ENCODE measurements around the gene NXN. TPM values are rescaled to one million over a fixed set of nuclear protein-coding genes. Genes with fewer than 3 reads are reported as not detected.
"Not testable (repeated sequence)": the region's sequence is repeated elsewhere in the genome, so short reads cannot be mapped to it uniquely, and the experiment has no call there.

The NXN gene
- total and polyA plus RNA-seq, 4 experiments from 2014 or later, result 0.55 to 2.7 (median 1.9) TPM

DNA sequence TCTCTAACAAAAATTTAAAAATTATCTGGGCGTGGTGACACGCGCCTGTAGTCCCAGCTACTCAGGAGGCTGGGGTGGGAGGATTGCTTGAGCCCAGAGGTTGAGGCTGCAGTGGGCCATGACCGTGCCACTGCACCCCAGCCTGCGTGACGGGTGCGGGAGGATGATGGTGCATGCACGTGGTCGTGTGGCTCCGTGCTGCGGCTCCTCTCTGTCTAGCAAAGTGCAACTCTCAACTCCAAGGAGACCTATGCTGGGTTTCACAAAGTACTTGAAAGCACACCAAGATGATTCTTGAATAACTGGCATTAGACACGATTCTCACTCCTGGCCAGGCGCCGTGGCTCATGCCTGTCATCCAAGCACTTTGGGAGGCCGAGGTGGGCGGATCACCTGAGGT is 25.8 kb downstream of the NXN start:
- H3K27ac Mint-ChIP-seq, result no peak overlapping the region

DNA sequence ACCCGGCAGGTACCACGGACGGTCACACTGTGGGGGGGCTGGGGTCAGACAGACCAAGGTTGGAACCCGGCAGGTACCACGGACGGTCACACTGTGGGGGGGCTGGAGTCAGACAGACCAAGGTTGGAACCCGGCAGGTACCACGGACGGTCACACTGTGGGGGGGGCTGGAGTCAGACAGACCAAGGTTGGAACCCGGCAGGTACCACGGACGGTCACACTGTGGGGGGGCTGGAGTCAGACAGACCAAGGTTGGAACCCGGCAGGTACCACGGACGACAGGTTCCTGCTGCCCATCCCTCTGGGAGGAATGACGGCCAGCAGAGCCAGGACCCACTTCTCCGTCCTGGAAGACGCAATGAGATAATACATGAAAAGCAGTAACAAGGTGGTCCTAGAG is 27.0 kb downstream of the NXN start:
- H3K4me3 Mint-ChIP-seq; H3K36me3 Mint-ChIP-seq; POLR2A ChIA-PET (ENCODE audit: partially characterized antibody); H3K4me1 ChIP-seq (ENCODE audit: insufficient read depth, low read length); H3K27me3 ChIP-seq (ENCODE audit: insufficient read depth, low read length); DNase-seq; intact Hi-C loops (cut with micrococcal nuclease); H3K36me3 ChIP-seq (ENCODE audit: insufficient read depth, low read length); H3K27ac ChIP-seq (ENCODE audit: low read depth, low read length); H3K4me3 ChIP-seq (ENCODE audit: low read length in 2 of 2); H3K27ac Mint-ChIP-seq; H3K9me3 Mint-ChIP-seq; H3K4me1 Mint-ChIP-seq; CTCF ChIA-PET (ENCODE audit: partially characterized antibody); H3K9me3 ChIP-seq (ENCODE audit: control insufficient read depth in 1 of 2, low read length in 2 of 2): not testable (repeated sequence)
- peaks cover 7 to 18% of the 10 kb centered on the region in 2 donors for H3K27me3 Mint-ChIP-seq

More for the DNA sequence above, 25.8 kb downstream of the NXN start:
- intact Hi-C loops (cut with micrococcal nuclease), result no loop called here
- CTCF ChIA-PET (ENCODE audit: partially characterized antibody), result no interaction called here
- H3K27ac ChIP-seq (ENCODE audit: low read depth, low read length), result no peak overlapping the region
- peaks cover 10 to 23% of the 10 kb centered on the region in 2 donors for H3K27me3 Mint-ChIP-seq
- H3K4me3 ChIP-seq (ENCODE audit: low read length in 2 of 2), result no peak overlapping the region
- no peaks in the 10 kb centered on the region for H3K4me1 Mint-ChIP-seq
- POLR2A ChIA-PET (ENCODE audit: partially characterized antibody), result no interaction called here
- DNase-seq, result no peak
- H3K27me3 ChIP-seq (ENCODE audit: insufficient read depth, low read length), result peaks cover 9% of the 10 kb centered on the region
- H3K9me3 Mint-ChIP-seq, result peaks cover 0 to 2% (median 0%) of the 10 kb centered on the region in 8 donors
- H3K4me1 ChIP-seq (ENCODE audit: insufficient read depth, low read length), result peaks cover 4% of the 10 kb centered on the region
- H3K36me3 ChIP-seq (ENCODE audit: insufficient read depth, low read length), result no peaks in the 10 kb centered on the region
- H3K36me3 Mint-ChIP-seq, result no peaks in the 10 kb centered on the region
- H3K9me3 ChIP-seq (ENCODE audit: control insufficient read depth in 1 of 2, low read length in 2 of 2), result no peaks in the 10 kb centered on the region
- H3K4me3 Mint-ChIP-seq, result no peak overlapping the region

DNA sequence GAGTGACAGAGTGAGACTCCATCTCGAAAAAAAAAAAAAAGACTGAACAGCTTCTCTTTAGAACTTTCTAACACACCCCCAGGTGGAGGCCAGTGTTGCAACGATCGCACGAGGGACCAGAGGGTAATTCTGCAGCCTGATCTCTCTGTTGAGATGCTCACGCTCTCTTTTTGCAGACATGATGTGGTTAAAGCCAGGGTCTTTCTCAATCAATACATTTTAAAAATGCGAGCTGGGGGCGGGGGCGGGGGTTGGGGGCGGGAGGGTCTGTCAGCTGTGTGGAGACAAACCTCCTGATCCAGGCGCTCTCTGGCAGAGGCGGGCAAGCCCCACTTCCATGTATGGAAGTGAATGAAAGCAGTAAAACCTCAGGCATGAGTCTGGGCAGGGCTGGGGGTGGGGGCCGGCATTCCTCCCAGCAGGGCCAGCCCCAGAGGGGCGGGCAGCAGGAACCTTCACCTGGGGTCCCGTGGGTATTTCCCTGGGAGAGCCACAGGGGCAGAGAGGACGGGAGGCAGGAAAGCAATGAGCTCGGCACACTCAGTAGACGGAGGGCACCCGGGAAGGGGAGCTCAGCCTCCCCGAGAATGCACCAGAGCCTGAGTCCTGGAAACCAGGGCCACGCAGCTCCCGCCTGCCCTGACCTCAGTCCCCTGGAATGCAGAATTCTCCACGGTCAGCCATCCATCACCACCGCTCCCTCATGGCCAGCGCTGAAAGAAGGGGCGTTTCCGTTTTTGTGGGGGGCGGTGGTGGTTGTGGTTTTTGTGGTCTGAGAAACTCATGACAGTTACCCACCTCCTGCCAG is 28.0 kb downstream of the NXN start:
- Histone ChIP-seq H3K27ac (ENCODE audit: low read depth, low read length) (no peak overlapping the region), H3K9me3 (ENCODE audit: control insufficient read depth in 1 of 2, low read length in 2 of 2) (no peaks in the 10 kb centered on the region), H3K36me3 (ENCODE audit: insufficient read depth, low read length) (no peaks in the 10 kb centered on the region), H3K27me3 (ENCODE audit: insufficient read depth, low read length) (peaks cover 9% of the 10 kb centered on the region), H3K4me3 (ENCODE audit: low read length in 2 of 2) (no peak overlapping the region), H3K4me1 (ENCODE audit: insufficient read depth, low read length) (peaks cover 4% of the 10 kb centered on the region)
- ChIA-PET CTCF (ENCODE audit: partially characterized antibody) (no interaction called here), POLR2A (ENCODE audit: partially characterized antibody) (no interaction called here)
- H3K36me3 Mint-ChIP-seq, result no peaks in the 10 kb centered on the region
- no peak overlapping the region for H3K4me3 Mint-ChIP-seq
- no peak for DNase-seq
- no peaks in the 10 kb centered on the region for H3K4me1 Mint-ChIP-seq
- intact Hi-C loops (cut with micrococcal nuclease), result no loop called here
- peaks cover 7 to 14% of the 10 kb centered on the region in 2 donors for H3K27me3 Mint-ChIP-seq
- no peaks in the 10 kb centered on the region for H3K9me3 Mint-ChIP-seq
- H3K27ac Mint-ChIP-seq, result no peak overlapping the region

DNA sequence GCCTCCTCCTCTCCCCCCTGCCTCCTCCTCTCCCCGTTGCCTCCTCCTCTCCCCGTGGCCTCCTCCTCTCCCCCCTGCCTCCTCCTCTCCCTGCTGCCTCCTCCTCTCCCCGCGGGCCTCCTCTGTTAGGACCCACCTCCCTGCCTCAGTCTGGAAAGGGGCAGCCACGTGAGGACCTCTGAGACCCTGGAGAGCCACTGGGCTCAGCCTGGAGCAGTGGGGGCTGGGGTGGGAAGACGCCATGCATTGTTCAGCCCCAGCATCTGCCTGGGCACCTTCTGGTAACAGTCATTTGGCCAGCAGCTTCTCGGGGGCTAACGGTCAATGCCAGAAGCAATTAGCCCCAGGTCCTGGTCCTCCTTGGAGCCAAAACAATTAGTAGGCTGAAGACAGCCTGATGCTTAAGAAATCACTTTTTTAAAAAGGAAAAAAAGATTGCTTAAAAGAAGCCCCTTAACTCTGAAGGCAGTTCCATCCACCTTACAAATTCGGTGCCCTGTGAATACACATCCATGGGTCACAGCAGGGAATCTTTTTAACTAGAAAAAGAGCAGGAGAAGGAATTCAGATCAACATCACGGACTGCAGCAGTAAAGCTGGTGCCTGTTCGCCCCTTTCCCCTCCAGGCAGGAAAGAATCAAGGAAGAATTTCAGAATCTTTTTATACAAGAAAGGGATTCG is 29.8 kb downstream of the NXN start:
- H3K27ac ChIP-seq (ENCODE audit: low read depth, low read length), result no peak overlapping the region
- H3K36me3 ChIP-seq (ENCODE audit: insufficient read depth, low read length), result no peaks in the 10 kb centered on the region
- Mint-ChIP-seq H3K27me3 (peaks cover 7 to 14% of the 10 kb centered on the region in 2 donors), H3K9me3 (no peaks in the 10 kb centered on the region), H3K27ac (peak overlapping the region in 1 of 7 donors; percentile 29), H3K4me3 (no peak overlapping the region), H3K4me1 (no peaks in the 10 kb centered on the region), H3K36me3 (no peaks in the 10 kb centered on the region)
- ChIA-PET CTCF (ENCODE audit: partially characterized antibody) (no interaction called here), POLR2A (ENCODE audit: partially characterized antibody) (no interaction called here)
- no peaks in the 10 kb centered on the region for H3K9me3 ChIP-seq (ENCODE audit: control insufficient read depth in 1 of 2, low read length in 2 of 2)
- H3K27me3 ChIP-seq (ENCODE audit: insufficient read depth, low read length), result peaks cover 9% of the 10 kb centered on the region
- DNase-seq, result no peak
- no peak overlapping the region for H3K4me3 ChIP-seq (ENCODE audit: low read length in 2 of 2)
- intact Hi-C loops (cut with micrococcal nuclease), result no loop called here
- peaks cover 4% of the 10 kb centered on the region for H3K4me1 ChIP-seq (ENCODE audit: insufficient read depth, low read length)

DNA sequence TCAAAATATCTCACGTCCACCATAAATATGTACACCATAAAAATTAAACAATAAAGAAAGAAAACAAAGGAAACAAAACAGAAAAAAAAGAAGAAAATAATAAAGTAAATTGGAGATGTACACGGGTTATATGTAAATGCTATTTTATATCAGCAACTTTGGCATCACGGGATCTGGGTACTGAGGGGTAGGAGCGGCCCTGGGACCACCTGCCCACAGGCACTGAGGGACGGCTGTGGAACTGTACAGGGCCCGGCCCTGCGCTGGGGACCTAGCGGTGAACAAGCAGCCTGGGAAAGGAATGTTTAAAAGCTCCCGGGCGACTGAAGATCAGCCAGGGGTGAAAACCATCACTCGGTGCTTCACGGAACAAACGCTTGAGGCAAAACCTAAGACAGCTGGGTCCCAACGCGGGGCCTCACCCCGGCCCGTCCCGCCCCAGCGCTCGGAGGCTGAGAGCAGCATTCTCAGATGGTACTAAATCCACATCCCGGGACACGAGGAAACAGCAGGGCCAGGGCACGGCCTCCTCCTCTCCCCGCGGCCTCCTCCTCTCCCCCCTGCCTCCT is 31.2 kb downstream of the NXN start:
- Mint-ChIP-seq H3K9me3 (peaks cover 0 to 2% (median 0%) of the 10 kb centered on the region in 8 donors), H3K27me3 (peaks cover 10 to 12% of the 10 kb centered on the region in 2 donors), H3K4me3 (no peak overlapping the region), H3K36me3 (no peaks in the 10 kb centered on the region), H3K27ac (peak overlapping the region in 1 of 7 donors; percentile 67), H3K4me1 (no peaks in the 10 kb centered on the region)
- Histone ChIP-seq H3K4me3 (ENCODE audit: low read length in 2 of 2) (no peak overlapping the region), H3K9me3 (ENCODE audit: control insufficient read depth in 1 of 2, low read length in 2 of 2) (no peaks in the 10 kb centered on the region), H3K27ac (ENCODE audit: low read depth, low read length) (no peak overlapping the region), H3K27me3 (ENCODE audit: insufficient read depth, low read length) (peaks cover 9% of the 10 kb centered on the region), H3K36me3 (ENCODE audit: insufficient read depth, low read length) (no peaks in the 10 kb centered on the region), H3K4me1 (ENCODE audit: insufficient read depth, low read length) (peaks cover 4% of the 10 kb centered on the region)
- ChIA-PET POLR2A (ENCODE audit: partially characterized antibody) (no interaction called here), CTCF (ENCODE audit: partially characterized antibody) (no interaction called here)
- intact Hi-C loops (cut with micrococcal nuclease), result no loop called here
- DNase-seq, result no peak

DNA sequence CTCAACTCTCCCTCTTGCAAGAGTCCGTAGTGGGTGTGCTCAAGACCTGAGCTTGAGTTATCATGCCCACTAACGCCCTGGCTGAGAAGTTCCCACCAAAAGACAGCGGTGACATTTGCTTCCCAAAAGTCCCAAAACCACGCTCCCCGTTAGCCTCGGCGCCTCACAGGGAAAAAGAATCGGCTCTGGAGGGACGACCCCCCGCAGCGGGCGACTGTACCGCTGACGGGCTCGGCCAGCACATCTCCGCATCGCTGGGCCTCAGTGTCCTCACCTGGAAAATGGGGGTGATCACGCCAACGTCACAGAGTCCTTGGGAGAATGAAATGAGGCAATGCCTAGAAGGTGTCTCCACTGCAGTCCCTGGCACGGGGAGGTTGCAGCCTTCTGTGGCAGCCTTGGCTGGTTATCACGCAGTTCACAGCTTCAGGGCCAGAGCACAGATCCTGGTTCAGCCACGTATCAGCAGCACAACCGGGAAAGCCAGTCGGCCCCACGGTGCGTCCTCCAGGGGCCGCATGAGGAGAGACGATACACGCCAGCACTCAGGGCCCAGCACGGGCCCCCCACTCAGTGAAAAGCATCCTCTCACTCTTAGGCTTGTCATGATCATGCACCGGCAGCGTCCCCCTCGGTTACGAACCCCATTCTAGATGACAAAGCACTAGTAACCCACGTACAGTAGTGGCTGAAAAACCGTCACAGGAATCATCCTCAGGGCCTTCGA is 32.9 kb downstream of the NXN start:
- DNase-seq, result no peak
- Histone ChIP-seq H3K4me1 (ENCODE audit: insufficient read depth, low read length) (peaks cover under 1% of the 10 kb centered on the region), H3K27ac (ENCODE audit: low read depth, low read length) (no peak overlapping the region), H3K9me3 (ENCODE audit: control insufficient read depth in 1 of 2, low read length in 2 of 2) (no peaks in the 10 kb centered on the region), H3K36me3 (ENCODE audit: insufficient read depth, low read length) (no peaks in the 10 kb centered on the region), H3K4me3 (ENCODE audit: low read length in 2 of 2) (no peak overlapping the region), H3K27me3 (ENCODE audit: insufficient read depth, low read length) (peaks cover 9% of the 10 kb centered on the region)
- Mint-ChIP-seq H3K9me3 (peaks cover 0 to 2% (median 0%) of the 10 kb centered on the region in 8 donors), H3K27ac (no peak overlapping the region), H3K36me3 (no peaks in the 10 kb centered on the region), H3K4me3 (no peak overlapping the region), H3K27me3 (peaks cover 10 to 11% of the 10 kb centered on the region in 2 donors), H3K4me1 (no peaks in the 10 kb centered on the region)
- intact Hi-C loops (cut with micrococcal nuclease), result no loop called here
- POLR2A ChIA-PET (ENCODE audit: partially characterized antibody), result no interaction called here
- CTCF ChIA-PET (ENCODE audit: partially characterized antibody), result no interaction called here

DNA sequence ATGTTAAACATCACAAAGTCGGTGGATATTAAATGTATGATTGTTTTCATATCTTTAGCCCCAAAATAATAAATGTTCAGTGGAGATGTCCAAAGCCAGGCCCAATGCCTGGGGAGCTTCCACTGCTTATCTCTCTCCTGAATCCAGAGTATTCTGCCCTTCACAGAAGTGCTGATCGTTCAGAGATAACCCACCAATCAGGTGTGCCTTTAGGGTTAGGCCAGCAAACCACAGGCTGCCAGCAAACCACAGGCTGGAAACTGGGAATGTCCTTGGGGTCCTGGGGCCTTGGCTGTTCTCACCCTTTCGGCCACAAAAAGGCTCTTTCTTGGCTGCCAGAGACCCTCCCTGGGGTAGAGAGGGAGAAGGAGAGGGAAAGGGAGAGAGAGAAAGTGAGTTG is 33.9 kb downstream of the NXN start:
- CTCF ChIA-PET (ENCODE audit: partially characterized antibody), result no interaction called here
- Histone ChIP-seq H3K4me3 (ENCODE audit: low read length in 2 of 2) (no peak overlapping the region), H3K4me1 (ENCODE audit: insufficient read depth, low read length) (no peaks in the 10 kb centered on the region), H3K27ac (ENCODE audit: low read depth, low read length) (no peak overlapping the region), H3K9me3 (ENCODE audit: control insufficient read depth in 1 of 2, low read length in 2 of 2) (no peaks in the 10 kb centered on the region), H3K36me3 (ENCODE audit: insufficient read depth, low read length) (no peaks in the 10 kb centered on the region), H3K27me3 (ENCODE audit: insufficient read depth, low read length) (peaks cover 9% of the 10 kb centered on the region)
- no peak for DNase-seq
- intact Hi-C loops (cut with micrococcal nuclease), result no loop called here
- Mint-ChIP-seq H3K27ac (no peak overlapping the region), H3K27me3 (peaks cover 9 to 10% of the 10 kb centered on the region in 2 donors), H3K36me3 (no peaks in the 10 kb centered on the region), H3K9me3 (peaks cover 0 to 2% (median 0%) of the 10 kb centered on the region in 8 donors), H3K4me1 (no peaks in the 10 kb centered on the region), H3K4me3 (no peak overlapping the region)
- POLR2A ChIA-PET (ENCODE audit: partially characterized antibody), result no interaction called here
